ENCODE results near the gene SSTR3.

The SSTR3 gene

DNA sequence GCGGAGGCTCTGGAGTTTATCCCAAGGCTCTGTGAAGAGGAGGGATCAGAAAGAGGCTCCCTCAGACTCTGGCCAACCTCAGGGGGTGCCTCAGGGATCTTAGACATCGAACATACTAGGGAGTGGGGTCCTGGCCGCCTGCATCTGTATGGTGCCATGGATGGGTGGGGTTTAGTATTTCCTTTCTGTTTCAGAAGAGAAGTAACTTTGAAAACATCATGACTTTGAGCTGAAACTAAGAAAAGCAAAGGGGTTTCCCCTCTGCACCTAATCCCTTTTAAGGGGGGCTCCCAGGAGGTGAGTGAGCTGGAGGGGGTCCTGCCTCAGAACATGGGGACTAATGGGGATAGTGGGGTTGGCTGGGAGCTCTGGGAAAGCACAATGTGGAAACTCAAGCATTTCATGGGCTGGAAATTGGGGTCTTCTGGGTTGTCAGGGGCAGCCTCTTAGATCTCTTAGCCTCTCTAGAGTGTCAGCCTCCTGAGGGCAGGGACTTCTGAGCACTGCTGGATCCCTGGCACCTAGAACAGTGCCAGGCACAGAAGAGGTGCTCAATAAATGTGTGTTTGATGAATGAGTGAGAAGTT is 11.8 kb upstream of the SSTR3 start:
- H3K4me1 ChIP-seq (ENCODE audit: control insufficient read depth in 2 of 2, insufficient read depth in 1 of 2, low read depth in 1 of 2, low read length in 2 of 2) = no peaks in the 10 kb centered on the region
- no peak overlapping the region for H3K4ac ChIP-seq (ENCODE audit: low read length)
- no peak overlapping the region for H3K4me3 ChIP-seq (ENCODE audit: low read length in 2 of 2)
- H4K8ac ChIP-seq (ENCODE audit: low read depth, low read length) = no peak overlapping the region
- no peak overlapping the region for H2BK5ac ChIP-seq (ENCODE audit: low read length)
- H3K14ac ChIP-seq (ENCODE audit: low read length) = no peak overlapping the region
- H2BK15ac ChIP-seq (ENCODE audit: low read length) = no peak overlapping the region
- H3K79me1 ChIP-seq (ENCODE audit: low read depth, low read length) = no peaks in the 10 kb centered on the region
- no peak overlapping the region for H3K4me2 ChIP-seq (ENCODE audit: insufficient read depth, low read length, poor library complexity, severe bottlenecking)
- H2AK5ac ChIP-seq (ENCODE audit: low read depth, low read length) = no peak overlapping the region
- no peak overlapping the region for H2AFZ ChIP-seq (ENCODE audit: low read length)
- no peak for DNase-seq (ENCODE audit: low spot score)
- H3K27me3 ChIP-seq (ENCODE audit: control insufficient read depth in 3 of 3, insufficient read depth in 3 of 3, low read depth in 1 of 3, low read length in 3 of 3) = peaks cover 0 to 29% (median 0%) of the 10 kb centered on the region in 3 experiments
- H3K9me3 ChIP-seq (replicated peaks in 1 of 2; ENCODE audit: control insufficient read depth in 2 of 2, insufficient read depth in 1 of 2, low read depth in 1 of 2, low read length in 2 of 2) = peaks cover 0 to 3% of the 10 kb centered on the region in 2 donors
- H3K9ac ChIP-seq (ENCODE audit: low read depth, low read length, poor library complexity) = no peak overlapping the region
- H3K36me3 ChIP-seq (replicated peaks in 1 of 2; ENCODE audit: control insufficient read depth in 2 of 2, insufficient read depth in 2 of 2, low read length in 2 of 2) = no peaks in the 10 kb centered on the region
- H3K23ac ChIP-seq (ENCODE audit: low read depth, low read length, poor library complexity) = no peak overlapping the region
- no peak overlapping the region for H2BK12ac ChIP-seq (ENCODE audit: low read length)
- WGBS, 2 donors (ENCODE audit: extremely low coverage in 2 of 2, insufficient read length in 2 of 2, insufficient replicate concordance in 1 of 2) = no CpG with 5 or more reads among the region's 3 CpGs
- H4K91ac ChIP-seq (ENCODE audit: low read depth, low read length, poor library complexity) = no peak overlapping the region
- no peak overlapping the region for H3K27ac ChIP-seq (replicated peaks; ENCODE audit: low read length)
- H3K18ac ChIP-seq (ENCODE audit: low read length) = no peak overlapping the region
- no peak overlapping the region for H2BK120ac ChIP-seq (ENCODE audit: low read depth, low read length)

DNA sequence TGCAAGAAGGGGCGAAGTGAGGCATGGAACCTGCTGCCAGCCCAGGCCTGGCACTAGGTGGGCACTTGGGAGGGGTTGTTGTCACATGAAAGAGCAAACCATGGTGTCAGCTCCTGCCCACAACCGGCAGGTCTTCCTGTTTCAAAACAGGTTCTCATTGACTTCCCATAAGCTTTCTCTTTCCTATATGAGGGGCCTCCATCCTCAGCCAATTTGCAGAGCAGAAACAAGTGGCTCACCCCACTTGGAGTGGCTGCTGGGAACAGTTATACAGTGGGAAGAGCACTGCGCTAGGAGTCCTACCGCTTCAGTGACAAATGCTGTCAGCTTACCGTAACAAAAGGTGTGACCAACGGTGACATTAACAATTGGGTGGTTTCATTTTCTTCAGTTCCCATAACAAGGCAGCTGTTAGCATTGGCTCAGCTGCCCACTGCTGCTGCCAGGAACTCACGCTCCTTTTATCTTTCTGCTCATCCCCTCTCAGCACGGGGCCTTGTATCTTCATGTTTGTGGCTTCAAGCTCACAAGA is 10.2 kb upstream of the SSTR3 start:
- Histone ChIP-seq H2BK120ac (ENCODE audit: low read depth, low read length) (no peak overlapping the region), H2AFZ (ENCODE audit: low read length) (no peak overlapping the region), H2AK5ac (ENCODE audit: low read depth, low read length) (no peak overlapping the region), H4K91ac (ENCODE audit: low read depth, low read length, poor library complexity) (no peak overlapping the region), H2BK5ac (ENCODE audit: low read length) (no peak overlapping the region), H2BK12ac (ENCODE audit: low read length) (no peak overlapping the region), H3K9ac (ENCODE audit: low read depth, low read length, poor library complexity) (no peak overlapping the region), H3K14ac (ENCODE audit: low read length) (no peak overlapping the region), H3K36me3 (replicated peaks in 1 of 2; ENCODE audit: control insufficient read depth in 2 of 2, insufficient read depth in 2 of 2, low read length in 2 of 2) (no peaks in the 10 kb centered on the region), H3K27me3 (ENCODE audit: control insufficient read depth in 3 of 3, insufficient read depth in 3 of 3, low read depth in 1 of 3, low read length in 3 of 3) (peaks cover 0 to 26% (median 0%) of the 10 kb centered on the region in 3 experiments), H3K18ac (ENCODE audit: low read length) (no peak overlapping the region), H3K4me2 (ENCODE audit: insufficient read depth, low read length, poor library complexity, severe bottlenecking) (no peak overlapping the region), H3K27ac (replicated peaks; ENCODE audit: low read length) (no peak overlapping the region), H3K23ac (ENCODE audit: low read depth, low read length, poor library complexity) (no peak overlapping the region), H3K9me3 (replicated peaks in 1 of 2; ENCODE audit: control insufficient read depth in 2 of 2, insufficient read depth in 1 of 2, low read depth in 1 of 2, low read length in 2 of 2) (peaks cover 0 to 3% of the 10 kb centered on the region in 2 donors), H3K4me3 (ENCODE audit: low read length in 2 of 2) (no peak overlapping the region), H3K79me1 (ENCODE audit: low read depth, low read length) (no peaks in the 10 kb centered on the region), H2BK15ac (ENCODE audit: low read length) (no peak overlapping the region), H4K8ac (ENCODE audit: low read depth, low read length) (no peak overlapping the region), H3K4me1 (ENCODE audit: control insufficient read depth in 2 of 2, insufficient read depth in 1 of 2, low read depth in 1 of 2, low read length in 2 of 2) (no peaks in the 10 kb centered on the region), H3K4ac (ENCODE audit: low read length) (no peak overlapping the region)
- DNase-seq (ENCODE audit: low spot score) = no peak
- WGBS, 2 donors (ENCODE audit: extremely low coverage in 2 of 2, insufficient read length in 2 of 2, insufficient replicate concordance in 1 of 2) = no CpG with 5 or more reads among the region's 8 CpGs

DNA sequence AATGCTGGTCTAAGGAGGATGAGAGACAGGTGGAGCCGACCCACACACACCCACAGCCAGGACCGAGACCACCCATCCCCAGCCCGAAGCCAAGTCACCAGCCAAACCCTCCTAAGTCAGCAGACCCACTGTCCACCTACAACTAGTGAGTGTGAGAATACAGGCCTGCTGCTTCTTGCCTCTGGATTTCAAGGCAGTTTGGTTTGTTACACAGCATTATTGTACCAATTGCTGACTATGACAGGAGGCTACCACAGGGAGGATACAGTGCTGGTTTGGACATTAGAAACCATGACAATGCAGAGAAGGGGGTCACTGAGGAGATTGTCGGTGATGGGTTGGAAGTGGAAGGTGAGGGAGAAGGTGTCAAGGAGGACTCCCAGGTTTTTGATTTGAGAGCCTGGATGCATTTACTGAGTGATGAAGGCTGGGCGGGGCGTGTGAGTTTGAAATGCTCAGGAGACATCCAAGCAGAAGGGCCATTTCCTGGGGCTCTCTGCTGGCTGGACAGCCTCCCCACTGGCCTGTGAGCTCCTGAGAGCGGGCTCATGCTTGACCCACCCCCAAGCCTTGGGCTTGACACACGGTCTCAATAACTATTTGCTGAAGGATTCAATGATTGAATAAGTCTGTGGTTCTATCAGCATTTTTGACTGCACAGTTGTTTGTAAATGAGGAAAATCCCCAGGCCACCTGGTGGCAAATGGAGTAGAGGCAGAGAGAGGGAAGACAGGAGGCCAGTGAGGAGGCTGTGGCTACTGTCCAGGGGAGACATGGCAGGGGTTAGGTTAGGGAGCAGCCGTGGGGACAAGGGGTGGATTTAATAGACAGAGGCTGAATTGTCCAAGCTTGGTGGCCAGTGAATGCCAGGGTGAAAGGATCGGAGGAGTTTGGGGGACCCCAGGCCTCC is 9.4 kb upstream of the SSTR3 start:
- H3K27me3 ChIP-seq (ENCODE audit: control insufficient read depth in 3 of 3, insufficient read depth in 3 of 3, low read depth in 1 of 3, low read length in 3 of 3) = peaks cover 0 to 30% (median 0%) of the 10 kb centered on the region in 3 experiments
- DNase-seq (ENCODE audit: low spot score) = no peak
- H3K9me3 ChIP-seq (replicated peaks in 1 of 2; ENCODE audit: control insufficient read depth in 2 of 2, insufficient read depth in 1 of 2, low read depth in 1 of 2, low read length in 2 of 2) = peaks cover 0 to 3% of the 10 kb centered on the region in 2 donors
- no peaks in the 10 kb centered on the region for H3K36me3 ChIP-seq (replicated peaks in 1 of 2; ENCODE audit: control insufficient read depth in 2 of 2, insufficient read depth in 2 of 2, low read length in 2 of 2)
- no peak overlapping the region for H4K8ac ChIP-seq (ENCODE audit: low read depth, low read length)
- H2BK15ac ChIP-seq (ENCODE audit: low read length) = no peak overlapping the region
- H3K18ac ChIP-seq (ENCODE audit: low read length) = no peak overlapping the region
- H3K4me3 ChIP-seq (ENCODE audit: low read length in 2 of 2) = no peak overlapping the region
- H2BK5ac ChIP-seq (ENCODE audit: low read length) = no peak overlapping the region
- no peaks in the 10 kb centered on the region for H3K79me1 ChIP-seq (ENCODE audit: low read depth, low read length)
- no peak overlapping the region for H2BK12ac ChIP-seq (ENCODE audit: low read length)
- no peak overlapping the region for H2AK5ac ChIP-seq (ENCODE audit: low read depth, low read length)
- no CpG with 5 or more reads among the region's 10 CpGs for WGBS, 2 donors (ENCODE audit: extremely low coverage in 2 of 2, insufficient read length in 2 of 2, insufficient replicate concordance in 1 of 2)
- no peak overlapping the region for H3K27ac ChIP-seq (replicated peaks; ENCODE audit: low read length)
- no peak overlapping the region for H3K9ac ChIP-seq (ENCODE audit: low read depth, low read length, poor library complexity)
- H3K4me1 ChIP-seq (ENCODE audit: control insufficient read depth in 2 of 2, insufficient read depth in 1 of 2, low read depth in 1 of 2, low read length in 2 of 2) = no peaks in the 10 kb centered on the region
- H3K23ac ChIP-seq (ENCODE audit: low read depth, low read length, poor library complexity) = no peak overlapping the region
- no peak overlapping the region for H3K4me2 ChIP-seq (ENCODE audit: insufficient read depth, low read length, poor library complexity, severe bottlenecking)
- H3K14ac ChIP-seq (ENCODE audit: low read length) = no peak overlapping the region
- no peak overlapping the region for H2AFZ ChIP-seq (ENCODE audit: low read length)
- no peak overlapping the region for H3K4ac ChIP-seq (ENCODE audit: low read length)
- no peak overlapping the region for H2BK120ac ChIP-seq (ENCODE audit: low read depth, low read length)
- no peak overlapping the region for H4K91ac ChIP-seq (ENCODE audit: low read depth, low read length, poor library complexity)

DNA sequence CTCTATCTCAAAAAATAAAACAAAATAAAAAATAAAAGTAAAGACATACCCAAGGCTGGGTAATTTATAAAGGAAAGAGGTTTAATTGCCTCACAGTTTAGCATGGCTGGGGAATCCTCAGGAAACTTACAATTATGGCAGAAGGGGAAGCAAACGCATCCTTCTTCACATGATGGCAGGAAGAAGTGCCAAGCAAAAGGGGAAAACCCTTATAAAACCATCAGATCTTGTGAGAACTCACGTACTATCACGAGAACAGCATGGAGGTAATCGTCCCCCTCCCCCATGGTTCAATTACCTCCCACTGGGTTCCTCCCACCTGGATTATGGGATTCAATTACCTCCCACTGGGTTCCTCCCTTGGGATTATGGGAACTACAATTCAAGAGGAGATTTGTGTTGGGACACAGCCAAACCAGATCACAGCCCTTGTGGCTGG is 8.3 kb upstream of the SSTR3 start:
- H2AK5ac ChIP-seq (ENCODE audit: low read depth, low read length) = no peak overlapping the region
- no peak overlapping the region for H3K23ac ChIP-seq (ENCODE audit: low read depth, low read length, poor library complexity)
- no CpG with 5 or more reads among the region's 4 CpGs for whole genome bisulfite sequencing, 2 donors (ENCODE audit: extremely low coverage in 2 of 2, insufficient read length in 2 of 2, insufficient replicate concordance in 1 of 2)
- H4K91ac ChIP-seq (ENCODE audit: low read depth, low read length, poor library complexity) = no peak overlapping the region
- no peak overlapping the region for H2BK15ac ChIP-seq (ENCODE audit: low read length)
- H3K14ac ChIP-seq (ENCODE audit: low read length) = no peak overlapping the region
- no peak overlapping the region for H2AFZ ChIP-seq (ENCODE audit: low read length)
- peaks cover 0 to 35% (median 0%) of the 10 kb centered on the region in 3 experiments for H3K27me3 ChIP-seq (ENCODE audit: control insufficient read depth in 3 of 3, insufficient read depth in 3 of 3, low read depth in 1 of 3, low read length in 3 of 3)
- no peaks in the 10 kb centered on the region for H3K4me1 ChIP-seq (ENCODE audit: control insufficient read depth in 2 of 2, insufficient read depth in 1 of 2, low read depth in 1 of 2, low read length in 2 of 2)
- no peak overlapping the region for H2BK5ac ChIP-seq (ENCODE audit: low read length)
- H4K8ac ChIP-seq (ENCODE audit: low read depth, low read length) = no peak overlapping the region
- no peak overlapping the region for H3K18ac ChIP-seq (ENCODE audit: low read length)
- H3K27ac ChIP-seq (replicated peaks; ENCODE audit: low read length) = no peak overlapping the region
- no peak overlapping the region for H3K9ac ChIP-seq (ENCODE audit: low read depth, low read length, poor library complexity)
- no peak overlapping the region for H2BK120ac ChIP-seq (ENCODE audit: low read depth, low read length)
- peaks cover 0 to 3% of the 10 kb centered on the region in 2 donors for H3K9me3 ChIP-seq (replicated peaks in 1 of 2; ENCODE audit: control insufficient read depth in 2 of 2, insufficient read depth in 1 of 2, low read depth in 1 of 2, low read length in 2 of 2)
- no peak for DNase-seq (ENCODE audit: low spot score)
- no peak overlapping the region for H3K4me2 ChIP-seq (ENCODE audit: insufficient read depth, low read length, poor library complexity, severe bottlenecking)
- H3K4ac ChIP-seq (ENCODE audit: low read length) = no peak overlapping the region
- H3K4me3 ChIP-seq (ENCODE audit: low read length in 2 of 2) = no peak overlapping the region
- H2BK12ac ChIP-seq (ENCODE audit: low read length) = no peak overlapping the region
- no peaks in the 10 kb centered on the region for H3K79me1 ChIP-seq (ENCODE audit: low read depth, low read length)
- H3K36me3 ChIP-seq (replicated peaks in 1 of 2; ENCODE audit: control insufficient read depth in 2 of 2, insufficient read depth in 2 of 2, low read length in 2 of 2) = no peaks in the 10 kb centered on the region

All from neuronal stem cell (in vitro differentiated cells).